Upper lobe of left lung (tissue), 4 donors: Measurements from ENCODE around the gene OSBPL10.

ENCODE experiments used
- EP300 ChIP-seq, 4 donors: sonication (generic); formaldehyde crosslinking; IDR thresholded peaks; one replicate each; pipeline ENCODE4 v1.5.1; 2017; ENCODE audit warnings: antibody characterized with exemption in 4 of 4, control low read depth in 2 of 4
- POLR2AphosphoS5 ChIP-seq, 2 donors: sonication (generic); formaldehyde crosslinking; IDR thresholded peaks; one replicate each; pipeline ENCODE4 v1.5.1; 2017; ENCODE audit warnings: antibody characterized with exemption in 2 of 2
- TF ChIP-seq, protein P1 (sequence below), 6 experiments: fragments of 450-650 bp in 4 of 6; fragments of 200-600 bp in 2 of 6; sonication (generic) in 2 of 6; IDR thresholded peaks; one replicate each; pipeline ENCODE4 v1.5.1; 2016 to 2019; ENCODE audit warnings: antibody characterized with exemption in 6 of 6

DNA sequence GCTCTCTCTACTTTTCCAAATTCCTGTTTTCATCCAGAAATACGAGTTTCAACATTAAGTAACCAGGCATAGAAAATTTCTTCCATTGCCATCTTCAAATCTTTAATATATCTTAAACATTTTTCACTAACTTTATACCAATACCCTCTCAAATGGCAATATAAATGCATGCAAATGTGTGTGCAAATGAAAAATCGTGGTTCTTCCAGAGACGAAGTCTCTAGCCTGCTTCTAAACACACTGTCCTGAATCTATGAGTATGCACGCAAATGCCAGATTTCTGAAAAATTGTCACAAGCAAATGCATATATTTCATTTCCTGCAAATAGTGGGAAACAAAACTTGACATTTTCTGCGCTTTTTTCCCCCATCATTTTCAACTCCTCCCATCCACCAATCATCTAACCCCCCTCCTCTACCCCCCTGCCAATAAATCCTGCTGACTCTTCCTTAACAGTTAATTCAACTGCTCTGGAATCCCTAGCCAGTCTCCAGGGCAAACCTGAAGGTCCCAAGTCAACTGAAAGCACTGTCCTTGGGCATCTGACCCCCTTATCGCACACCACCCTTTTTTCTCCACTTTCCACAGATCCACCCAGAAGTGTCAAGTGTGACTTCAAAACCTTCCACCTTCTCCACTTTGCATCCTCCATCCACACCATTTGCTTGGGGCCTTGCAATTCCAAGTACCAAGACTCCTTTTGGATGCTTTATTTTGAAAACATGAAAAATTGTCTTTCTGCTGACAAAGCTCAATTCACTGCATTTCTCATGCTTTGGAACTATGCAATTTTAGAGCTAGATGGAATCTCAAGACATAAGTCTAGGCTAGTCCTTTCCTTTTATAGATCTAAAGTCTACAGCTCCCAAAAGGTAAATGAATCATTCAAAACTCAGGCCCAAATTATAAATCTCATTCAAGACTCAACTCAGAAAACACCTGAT, 144.7 kb downstream of the OSBPL10 start:
- TF ChIP-seq EP300 (IDR thresholded peaks at IDR 0.05) (no peak), POLR2AphosphoS5 (IDR thresholded peaks at IDR 0.05) (no peak)
- TF ChIP-seq, protein P1, sequence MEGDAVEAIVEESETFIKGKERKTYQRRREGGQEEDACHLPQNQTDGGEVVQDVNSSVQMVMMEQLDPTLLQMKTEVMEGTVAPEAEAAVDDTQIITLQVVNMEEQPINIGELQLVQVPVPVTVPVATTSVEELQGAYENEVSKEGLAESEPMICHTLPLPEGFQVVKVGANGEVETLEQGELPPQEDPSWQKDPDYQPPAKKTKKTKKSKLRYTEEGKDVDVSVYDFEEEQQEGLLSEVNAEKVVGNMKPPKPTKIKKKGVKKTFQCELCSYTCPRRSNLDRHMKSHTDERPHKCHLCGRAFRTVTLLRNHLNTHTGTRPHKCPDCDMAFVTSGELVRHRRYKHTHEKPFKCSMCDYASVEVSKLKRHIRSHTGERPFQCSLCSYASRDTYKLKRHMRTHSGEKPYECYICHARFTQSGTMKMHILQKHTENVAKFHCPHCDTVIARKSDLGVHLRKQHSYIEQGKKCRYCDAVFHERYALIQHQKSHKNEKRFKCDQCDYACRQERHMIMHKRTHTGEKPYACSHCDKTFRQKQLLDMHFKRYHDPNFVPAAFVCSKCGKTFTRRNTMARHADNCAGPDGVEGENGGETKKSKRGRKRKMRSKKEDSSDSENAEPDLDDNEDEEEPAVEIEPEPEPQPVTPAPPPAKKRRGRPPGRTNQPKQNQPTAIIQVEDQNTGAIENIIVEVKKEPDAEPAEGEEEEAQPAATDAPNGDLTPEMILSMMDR (IDR thresholded peaks at IDR 0.05) = no peak
